ENCODE data around the gene GARIN5A. TPM values are rescaled to one million over a fixed set of nuclear protein-coding genes. Genes with fewer than 3 reads are reported as not detected.
A peak's percentile ranks its signal among the peaks of the same experiment; 100 is the strongest.

GARIN5A gene
- total RNA-seq, 6 donors from 2014 or later, result 2.4 to 10.1 (median 3.0) TPM; not detected in 1

GRCh38 chr19:50431343-50432220 lies 45.1 kb downstream of the GARIN5A start:
- Histone ChIP-seq H3K9me3 (no peaks in the 10 kb centered on the region), H3K36me3 (no peaks in the 10 kb centered on the region), H3K4me3 (peak overlapping the region; percentile 48 to 79 (median 66)), H3K4me1 (peaks cover 9 to 32% (median 24%) of the 10 kb centered on the region in 4 donors), H3K27me3 (peaks cover 0 to 4% (median 0%) of the 10 kb centered on the region in 4 donors), H3K27ac (peak overlapping the region; percentile 78 to 90 (median 85))
- TF ChIP-seq POLR2A (IDR thresholded peaks at IDR 0.05) (peak in 1 of 4 donors; percentile 83), POLR2AphosphoS5 (IDR thresholded peaks at IDR 0.05) (peak; percentile 44 to 62), EP300 (IDR thresholded peaks at IDR 0.05) (peak in 1 of 4 donors; percentile 21), CTCF (IDR thresholded peaks at IDR 0.05) (no peak)
- 0 to 1% methylated on average over 32 to 43 of the region's 54 CpGs for WGBS, 2 donors
- DNase-seq, result peak; percentile 83 to 95
- peak; percentile 90 to 95 for ATAC-seq (ENCODE audit: low FRiP score in 2 of 2)

GRCh38 chr19:50430888-50431342 lies 45.7 kb downstream of the GARIN5A start:
- peak overlapping the region; percentile 78 to 90 (median 85) for H3K27ac ChIP-seq
- H3K27me3 ChIP-seq, result peaks cover 0 to 4% (median 0%) of the 10 kb centered on the region in 4 donors
- peaks cover 9 to 32% (median 24%) of the 10 kb centered on the region in 4 donors for H3K4me1 ChIP-seq
- 37 to 40% methylated on average over 13 of the region's 13 CpGs for WGBS, 2 donors
- no peaks in the 10 kb centered on the region for H3K36me3 ChIP-seq
- TF ChIP-seq POLR2AphosphoS5 (IDR thresholded peaks at IDR 0.05), result no peak
- TF ChIP-seq EP300 (IDR thresholded peaks at IDR 0.05), result no peak
- peak overlapping the region in 3 of 4 donors; percentile 65 to 79 (median 68) for H3K4me3 ChIP-seq
- ATAC-seq (ENCODE audit: low FRiP score in 2 of 2) (no peak), DNase-seq (no peak)
- H3K9me3 ChIP-seq, result no peaks in the 10 kb centered on the region

- no peak for ATAC-seq (ENCODE audit: low FRiP score in 2 of 2)
- Histone ChIP-seq H3K9me3 (no peaks in the 10 kb centered on the region), H3K4me3 (no peak overlapping the region), H3K27me3 (peaks cover 0 to 4% (median 0%) of the 10 kb centered on the region in 4 donors), H3K4me1 (peaks cover 9 to 32% (median 24%) of the 10 kb centered on the region in 4 donors), H3K27ac (no peak overlapping the region), H3K36me3 (no peaks in the 10 kb centered on the region)
- peak in 1 of 2 donors; percentile 54 for DNase-seq
- 74 to 85% methylated on average over 2 to 7 of the region's 7 CpGs for WGBS, 2 donors
- no peak for TF ChIP-seq CTCF (IDR thresholded peaks at IDR 0.05)
- TF ChIP-seq POLR2AphosphoS5 (IDR thresholded peaks at IDR 0.05), result no peak
- TF ChIP-seq POLR2A (IDR thresholded peaks at IDR 0.05), result no peak
- no peak for TF ChIP-seq EP300 (IDR thresholded peaks at IDR 0.05)
Measured at GRCh38 chr19:50428772-50429463, 47.7 kb downstream of the GARIN5A start.

- H3K27ac ChIP-seq, result peak overlapping the region in 2 of 4 donors; percentile 70 to 83
- H3K9me3 ChIP-seq, result no peaks in the 10 kb centered on the region
- H3K27me3 ChIP-seq, result peaks cover 0 to 4% (median 0%) of the 10 kb centered on the region in 4 donors
- H3K4me3 ChIP-seq, result peak overlapping the region in 3 of 4 donors; percentile 21 to 31 (median 24)
- DNase-seq, result peak; percentile 95 to 96
- ATAC-seq (ENCODE audit: low FRiP score in 2 of 2), result peak; percentile 74 to 79
- peaks cover 9 to 32% (median 24%) of the 10 kb centered on the region in 4 donors for H3K4me1 ChIP-seq
- no peaks in the 10 kb centered on the region for H3K36me3 ChIP-seq
- TF ChIP-seq POLR2A (IDR thresholded peaks at IDR 0.05), result peak in 2 of 4 donors; percentile 26 to 84
- no peak for TF ChIP-seq EP300 (IDR thresholded peaks at IDR 0.05)
- TF ChIP-seq POLR2AphosphoS5 (IDR thresholded peaks at IDR 0.05), result peak in 1 of 2 donors; percentile 57
- 0 to 7% methylated on average over 4 to 38 of the region's 38 CpGs for WGBS, 2 donors
Measured at GRCh38 chr19:50427997-50428425, 48.6 kb downstream of the GARIN5A start.

GRCh38 chr19:50427318-50427925 lies 49.2 kb downstream of the GARIN5A start:
- H3K36me3 ChIP-seq, result no peaks in the 10 kb centered on the region
- H3K27me3 ChIP-seq, result no peaks in the 10 kb centered on the region
- peak overlapping the region in 3 of 4 donors; percentile 21 to 31 (median 24) for H3K4me3 ChIP-seq
- peak overlapping the region in 2 of 4 donors; percentile 70 to 83 for H3K27ac ChIP-seq
- no peak for TF ChIP-seq CTCF (IDR thresholded peaks at IDR 0.05)
- TF ChIP-seq POLR2AphosphoS5 (IDR thresholded peaks at IDR 0.05), result no peak
- TF ChIP-seq EP300 (IDR thresholded peaks at IDR 0.05), result no peak
- TF ChIP-seq POLR2A (IDR thresholded peaks at IDR 0.05), result no peak
- no peaks in the 10 kb centered on the region for H3K9me3 ChIP-seq
- ATAC-seq (ENCODE audit: low FRiP score in 2 of 2), result no peak
- 78 to 85% methylated on average over 26 of the region's 26 CpGs for WGBS, 2 donors
- DNase-seq, result no peak
- H3K4me1 ChIP-seq, result peaks cover 4 to 28% (median 18%) of the 10 kb centered on the region in 4 donors
